ENCODE measurements around the gene KRTAP5-9.
"Not testable (repeated sequence)": the region's sequence is repeated elsewhere in the genome, so short reads cannot be mapped to it uniquely, and the experiment has no call there.

The KRTAP5-9 gene

DNA sequence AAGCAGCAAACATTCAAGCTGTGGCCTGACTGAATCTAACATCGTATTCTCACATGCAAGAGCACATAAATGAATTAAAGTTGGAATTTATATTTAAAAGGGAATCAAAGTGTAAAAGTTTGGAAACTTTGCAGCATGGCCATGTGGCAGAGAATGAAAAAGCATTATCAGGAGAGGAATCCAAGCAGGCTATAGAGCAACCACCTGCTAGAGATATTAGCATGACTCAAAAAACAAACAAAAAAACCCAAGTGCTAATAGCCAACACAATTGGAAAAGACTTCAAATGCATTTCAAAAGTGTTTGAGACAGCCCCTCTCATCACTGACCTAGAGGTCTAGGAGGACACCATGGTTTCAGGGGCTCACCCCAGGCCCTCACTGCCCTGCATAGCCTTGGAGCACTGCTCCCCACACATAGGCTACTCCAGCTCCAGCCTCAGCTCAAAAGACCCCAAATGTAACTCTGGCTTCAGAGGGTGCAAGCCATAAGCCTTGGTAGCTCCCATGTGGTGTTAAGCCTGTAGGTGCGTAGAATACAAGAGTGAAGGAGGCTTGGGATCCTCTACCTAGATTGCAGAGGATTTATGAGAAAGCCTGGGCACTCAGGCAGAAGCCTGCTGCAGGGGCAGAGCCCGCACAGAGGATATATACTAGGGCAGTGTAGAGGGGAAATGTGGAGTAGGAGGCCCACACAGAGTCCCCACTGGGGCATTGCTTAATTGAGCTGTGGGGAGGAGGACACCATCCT is 22.9 kb upstream of the KRTAP5-9 start:
- CTCF ChIA-PET, result no interaction called here
- no peak for DNase-seq

DNA sequence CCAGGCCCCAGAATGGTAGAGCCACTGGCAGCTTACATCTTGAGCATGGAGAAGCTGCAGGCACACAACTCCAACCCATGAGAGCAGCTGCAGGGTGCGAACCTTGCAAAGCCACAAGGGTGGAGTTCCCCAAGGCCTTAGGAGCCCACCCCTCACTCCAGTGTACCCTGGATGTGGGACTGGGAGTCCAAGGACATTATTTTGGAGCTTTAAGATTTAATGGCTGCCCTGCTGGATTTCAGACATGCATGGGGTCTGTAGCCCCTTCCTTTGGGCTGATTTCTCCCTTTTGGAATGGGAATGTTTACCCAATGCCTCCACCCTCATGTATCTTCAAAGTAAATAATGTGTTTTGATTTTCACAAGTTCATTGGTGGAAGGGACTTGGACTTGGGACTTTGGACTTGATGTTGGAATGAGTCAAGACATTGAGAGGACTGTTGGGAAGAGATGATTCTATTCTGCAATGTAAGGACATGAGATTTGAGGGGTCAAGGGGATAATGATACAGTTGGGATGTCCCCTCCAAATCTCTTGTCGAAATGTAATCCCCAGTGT is 22.2 kb upstream of the KRTAP5-9 start:
- 100% methylated on average over 2 of the region's 2 CpGs for WGBS (ENCODE audit: insufficient coverage)
- Histone ChIP-seq H3K9me3 (ENCODE audit: control extremely low read depth in 1 of 5, control insufficient read depth in 4 of 5, insufficient read depth in 2 of 5, low read depth in 1 of 5, low read length in 4 of 5) (no peaks in the 10 kb centered on the region), H3K36me3 (ENCODE audit: control insufficient read depth in 4 of 4, insufficient read depth in 4 of 4, low read length in 3 of 4) (no peaks in the 10 kb centered on the region), H3K4me3 (ENCODE audit: control insufficient read depth in 1 of 7, extremely low read depth in 1 of 7, insufficient read depth in 4 of 7, low read depth in 2 of 7, low read length in 6 of 7) (no peak overlapping the region), H3K27me3 (replicated peaks in 2 of 5; ENCODE audit: control insufficient read depth in 4 of 5, insufficient read depth in 5 of 5, low read length in 4 of 5) (peaks cover 0 to 1% (median 0%) of the 10 kb centered on the region in 5 experiments), H3K27ac (ENCODE audit: insufficient read depth in 1 of 2, low read depth in 1 of 2, low read length in 2 of 2, poor library complexity in 1 of 2, severe bottlenecking in 2 of 2) (no peak overlapping the region), H3K4me1 (ENCODE audit: control extremely low read depth in 1 of 4, control insufficient read depth in 4 of 4, insufficient read depth in 4 of 4, low read length in 3 of 4) (peaks cover 0 to 3% (median under 1%) of the 10 kb centered on the region in 4 experiments)
- DNase-seq, result no peak
- POLR2A ChIA-PET, result no interaction called here
- CTCF ChIA-PET, result no interaction called here

More for the DNA sequence above, 22.9 kb upstream of the KRTAP5-9 start:
- Histone ChIP-seq H3K36me3 (ENCODE audit: control insufficient read depth in 4 of 4, insufficient read depth in 4 of 4, low read length in 3 of 4) (no peaks in the 10 kb centered on the region), H3K4me1 (ENCODE audit: control extremely low read depth in 1 of 4, control insufficient read depth in 4 of 4, insufficient read depth in 4 of 4, low read length in 3 of 4) (peaks cover 0 to 3% (median under 1%) of the 10 kb centered on the region in 4 experiments), H3K27me3 (replicated peaks in 2 of 5; ENCODE audit: control insufficient read depth in 4 of 5, insufficient read depth in 5 of 5, low read length in 4 of 5) (peaks cover 0 to 1% (median 0%) of the 10 kb centered on the region in 5 experiments), H3K4me3 (ENCODE audit: control insufficient read depth in 1 of 7, extremely low read depth in 1 of 7, insufficient read depth in 4 of 7, low read depth in 2 of 7, low read length in 6 of 7) (no peak overlapping the region), H3K9me3 (ENCODE audit: control extremely low read depth in 1 of 5, control insufficient read depth in 4 of 5, insufficient read depth in 2 of 5, low read depth in 1 of 5, low read length in 4 of 5) (no peaks in the 10 kb centered on the region), H3K27ac (ENCODE audit: insufficient read depth in 1 of 2, low read depth in 1 of 2, low read length in 2 of 2, poor library complexity in 1 of 2, severe bottlenecking in 2 of 2) (no peak overlapping the region)
- POLR2A ChIA-PET, result no interaction called here
- 67% methylated on average over 3 of the region's 3 CpGs for WGBS (ENCODE audit: insufficient coverage)

DNA sequence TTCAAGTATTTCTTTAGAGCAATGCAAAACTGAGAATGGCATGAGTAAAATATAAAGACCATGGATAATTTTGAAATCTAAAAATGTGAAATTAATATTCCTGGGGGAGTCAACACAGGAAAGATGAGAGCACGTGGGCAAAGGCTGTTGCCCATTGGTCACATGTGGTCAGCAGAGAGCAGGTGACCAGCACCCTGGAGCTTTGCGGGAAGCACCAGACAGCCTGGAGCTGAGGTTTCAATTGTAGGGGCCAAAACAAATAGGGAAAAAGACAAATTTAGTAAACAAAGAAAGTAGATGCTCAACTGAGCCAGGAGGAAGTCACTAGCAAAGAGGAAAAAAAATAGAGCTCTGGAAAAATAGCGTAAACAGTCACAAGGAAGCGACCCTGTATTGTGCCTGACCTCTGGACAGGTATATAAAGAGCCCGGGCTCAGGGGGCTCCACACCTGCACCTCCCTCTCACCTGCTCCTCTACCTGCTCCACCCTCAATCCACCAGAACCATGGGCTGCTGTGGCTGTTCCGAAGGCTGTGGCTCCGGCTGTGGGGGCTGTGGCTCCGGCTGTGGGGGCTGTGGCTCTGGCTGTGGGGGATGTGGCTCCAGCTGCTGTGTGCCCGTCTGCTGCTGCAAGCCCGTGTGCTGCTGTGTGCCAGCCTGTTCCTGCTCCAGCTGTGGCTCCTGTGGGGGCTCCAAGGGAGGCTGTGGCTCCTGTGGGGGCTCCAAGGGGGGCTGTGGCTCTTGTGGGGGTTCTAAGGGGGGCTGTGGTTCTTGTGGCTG is 21.2 kb upstream of the KRTAP5-9 start, which contains the start of gene KRTAP5-7:
TSS of gene KRTAP5-7 (plus strand) at position 472 of the 780 bp plus-strand sequence. CDS start at position 506, 34 bp downstream.
- DNase-seq; H3K36me3 ChIP-seq (ENCODE audit: control insufficient read depth in 4 of 4, insufficient read depth in 4 of 4, low read length in 3 of 4); H3K27me3 ChIP-seq (replicated peaks in 2 of 5; ENCODE audit: control insufficient read depth in 4 of 5, insufficient read depth in 5 of 5, low read length in 4 of 5); H3K9me3 ChIP-seq (ENCODE audit: control extremely low read depth in 1 of 5, control insufficient read depth in 4 of 5, insufficient read depth in 2 of 5, low read depth in 1 of 5, low read length in 4 of 5); POLR2A ChIA-PET; H3K27ac ChIP-seq (ENCODE audit: insufficient read depth in 1 of 2, low read depth in 1 of 2, low read length in 2 of 2, poor library complexity in 1 of 2, severe bottlenecking in 2 of 2); H3K4me3 ChIP-seq (ENCODE audit: control insufficient read depth in 1 of 7, extremely low read depth in 1 of 7, insufficient read depth in 4 of 7, low read depth in 2 of 7, low read length in 6 of 7); H3K4me1 ChIP-seq (ENCODE audit: control extremely low read depth in 1 of 4, control insufficient read depth in 4 of 4, insufficient read depth in 4 of 4, low read length in 3 of 4): not testable (repeated sequence)
- CTCF ChIA-PET, result interaction anchor here (1.6 kb wide), 1 partner anchor 23 kb away, joined by 3 read pairs; no protein-coding TSS in a partner anchor
- 96% methylated on average over 7 of the region's 10 CpGs for WGBS (ENCODE audit: insufficient coverage)

DNA sequence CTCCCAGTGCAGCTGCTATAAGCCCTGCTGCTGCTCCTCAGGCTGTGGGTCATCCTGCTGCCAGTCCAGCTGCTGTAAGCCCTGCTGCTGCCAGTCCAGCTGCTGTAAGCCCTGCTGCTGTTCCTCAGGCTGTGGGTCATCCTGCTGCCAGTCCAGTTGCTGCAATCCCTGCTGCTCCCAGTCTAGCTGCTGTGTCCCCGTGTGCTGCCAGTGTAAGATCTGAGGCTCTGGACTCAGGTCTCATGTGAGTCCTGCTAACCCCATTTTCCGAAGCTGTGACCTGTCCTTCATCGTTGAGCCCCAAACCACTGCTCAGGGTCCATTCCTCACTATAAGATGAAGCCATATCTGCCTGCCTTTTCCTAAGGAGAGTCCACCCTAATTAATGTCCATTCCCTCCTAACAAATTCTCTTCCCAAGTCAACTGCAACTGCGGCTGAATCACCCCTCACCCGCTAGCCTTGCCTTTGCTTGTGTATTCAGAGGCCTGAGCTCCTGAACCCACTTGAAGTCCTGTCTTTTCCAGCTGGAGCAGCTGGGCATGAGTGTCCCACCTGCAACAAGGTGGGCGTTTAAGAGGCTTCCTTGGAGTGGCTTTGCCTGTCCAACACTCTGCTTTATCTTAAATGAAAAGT is 20.5 kb upstream of the KRTAP5-9 start:
- DNase-seq, result no peak
- H3K4me3 ChIP-seq (ENCODE audit: control insufficient read depth in 1 of 7, extremely low read depth in 1 of 7, insufficient read depth in 4 of 7, low read depth in 2 of 7, low read length in 6 of 7), result no peak overlapping the region
- no peaks in the 10 kb centered on the region for H3K36me3 ChIP-seq (ENCODE audit: control insufficient read depth in 4 of 4, insufficient read depth in 4 of 4, low read length in 3 of 4)
- H3K27me3 ChIP-seq (replicated peaks in 2 of 5; ENCODE audit: control insufficient read depth in 4 of 5, insufficient read depth in 5 of 5, low read length in 4 of 5), result peaks cover 0 to 1% (median 0%) of the 10 kb centered on the region in 5 experiments
- CTCF ChIA-PET, result interaction anchor here (1.6 kb wide), 1 partner anchor 22 kb away, joined by 3 read pairs; no protein-coding TSS in a partner anchor
- H3K27ac ChIP-seq (ENCODE audit: insufficient read depth in 1 of 2, low read depth in 1 of 2, low read length in 2 of 2, poor library complexity in 1 of 2, severe bottlenecking in 2 of 2), result no peak overlapping the region
- WGBS (ENCODE audit: insufficient coverage), result 98% methylated on average over 6 of the region's 6 CpGs
- peaks cover 0 to 3% (median under 1%) of the 10 kb centered on the region in 4 experiments for H3K4me1 ChIP-seq (ENCODE audit: control extremely low read depth in 1 of 4, control insufficient read depth in 4 of 4, insufficient read depth in 4 of 4, low read length in 3 of 4)
- no peaks in the 10 kb centered on the region for H3K9me3 ChIP-seq (ENCODE audit: control extremely low read depth in 1 of 5, control insufficient read depth in 4 of 5, insufficient read depth in 2 of 5, low read depth in 1 of 5, low read length in 4 of 5)
- POLR2A ChIA-PET, result no interaction called here

DNA sequence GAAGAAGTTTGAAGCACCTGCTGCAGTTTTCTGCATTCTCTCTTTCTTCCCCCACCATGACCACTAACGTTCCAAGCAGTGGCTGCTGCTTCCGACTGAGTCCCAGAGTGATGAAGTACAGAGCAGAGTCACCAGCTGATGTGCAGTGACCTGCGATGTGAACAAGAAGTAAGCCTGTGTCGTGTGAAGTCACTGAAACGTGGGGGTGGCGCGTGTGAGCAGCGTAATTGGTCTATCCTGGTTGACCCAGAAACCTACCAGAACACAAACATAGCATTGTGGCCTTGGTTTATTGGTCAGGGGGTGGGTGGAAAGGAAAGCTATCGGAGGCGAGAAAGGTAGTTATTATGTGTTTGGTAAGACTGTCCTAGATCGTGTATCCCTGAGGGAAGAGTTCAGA is 17.6 kb upstream of the KRTAP5-9 start:
- ChIA-PET CTCF (no interaction called here), POLR2A (no interaction called here)
- peak in 1 of 3 donors; percentile 47 for DNase-seq
- H3K4me1 ChIP-seq (ENCODE audit: control extremely low read depth in 1 of 4, control insufficient read depth in 4 of 4, insufficient read depth in 4 of 4, low read length in 3 of 4), result peaks cover 0 to 7% (median 2%) of the 10 kb centered on the region in 4 experiments
- no peak overlapping the region for H3K27ac ChIP-seq (ENCODE audit: insufficient read depth in 1 of 2, low read depth in 1 of 2, low read length in 2 of 2, poor library complexity in 1 of 2, severe bottlenecking in 2 of 2)
- H3K9me3 ChIP-seq (ENCODE audit: control extremely low read depth in 1 of 5, control insufficient read depth in 4 of 5, insufficient read depth in 2 of 5, low read depth in 1 of 5, low read length in 4 of 5), result no peaks in the 10 kb centered on the region
- no peak overlapping the region for H3K4me3 ChIP-seq (ENCODE audit: control insufficient read depth in 1 of 7, extremely low read depth in 1 of 7, insufficient read depth in 4 of 7, low read depth in 2 of 7, low read length in 6 of 7)
- H3K36me3 ChIP-seq (ENCODE audit: control insufficient read depth in 4 of 4, insufficient read depth in 4 of 4, low read length in 3 of 4), result no peaks in the 10 kb centered on the region
- WGBS (ENCODE audit: insufficient coverage), result 93% methylated on average over 4 of the region's 11 CpGs
- H3K27me3 ChIP-seq (replicated peaks in 2 of 5; ENCODE audit: control insufficient read depth in 4 of 5, insufficient read depth in 5 of 5, low read length in 4 of 5), result peaks cover 0 to 1% (median 0%) of the 10 kb centered on the region in 5 experiments

DNA sequence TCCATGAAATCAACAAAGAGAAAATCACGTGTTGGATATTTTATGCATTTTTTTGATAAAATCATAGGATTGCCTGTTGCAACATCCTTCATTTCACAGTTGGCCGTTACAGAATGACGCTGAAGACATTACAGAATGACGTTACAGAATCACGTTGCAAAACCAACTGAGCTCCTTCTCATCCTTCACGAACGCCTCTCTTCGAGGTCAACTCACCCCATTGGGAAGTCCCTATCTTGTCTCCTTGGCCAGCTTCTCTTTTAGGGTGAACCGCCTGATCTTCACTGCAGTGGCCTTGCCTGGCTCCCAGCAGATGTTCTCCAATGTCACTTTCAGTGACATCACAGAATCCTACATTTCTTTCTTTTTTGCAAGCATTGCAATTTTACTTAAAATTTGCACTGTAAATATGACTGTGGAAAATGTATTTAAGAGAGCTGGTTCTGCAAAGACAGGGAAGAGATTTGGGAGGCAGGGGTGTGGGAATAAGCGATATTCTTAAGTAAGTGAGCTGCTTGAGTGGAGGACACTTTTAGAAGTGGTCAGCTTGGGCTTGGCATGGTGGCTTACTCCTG is 16.1 kb upstream of the KRTAP5-9 start:
- Histone ChIP-seq H3K4me3 (ENCODE audit: control insufficient read depth in 1 of 7, extremely low read depth in 1 of 7, insufficient read depth in 4 of 7, low read depth in 2 of 7, low read length in 6 of 7) (no peak overlapping the region), H3K4me1 (ENCODE audit: control extremely low read depth in 1 of 4, control insufficient read depth in 4 of 4, insufficient read depth in 4 of 4, low read length in 3 of 4) (peaks cover 0 to 7% (median 2%) of the 10 kb centered on the region in 4 experiments), H3K27ac (ENCODE audit: insufficient read depth in 1 of 2, low read depth in 1 of 2, low read length in 2 of 2, poor library complexity in 1 of 2, severe bottlenecking in 2 of 2) (no peak overlapping the region), H3K36me3 (ENCODE audit: control insufficient read depth in 4 of 4, insufficient read depth in 4 of 4, low read length in 3 of 4) (no peaks in the 10 kb centered on the region), H3K27me3 (replicated peaks in 2 of 5; ENCODE audit: control insufficient read depth in 4 of 5, insufficient read depth in 5 of 5, low read length in 4 of 5) (peaks cover 0 to 1% (median 0%) of the 10 kb centered on the region in 5 experiments), H3K9me3 (ENCODE audit: control extremely low read depth in 1 of 5, control insufficient read depth in 4 of 5, insufficient read depth in 2 of 5, low read depth in 1 of 5, low read length in 4 of 5) (no peaks in the 10 kb centered on the region)
- ChIA-PET POLR2A (no interaction called here), CTCF (interaction anchor here (0.8 kb wide), 1 partner anchor 31 kb away, joined by 3 read pairs; no protein-coding TSS in a partner anchor)
- WGBS (ENCODE audit: insufficient coverage), result 84% methylated on average over 10 of the region's 10 CpGs
- no peak for DNase-seq

All from common myeloid progenitor, CD34-positive (primary cell).